SK-N-MC (cell line): ENCODE results near the gene ERH.

Experiments used
- DNase-seq: peaks from one replicate; pipeline ENCODE4 v3.0.0-alpha.2; 2011; ENCODE audit warnings: low read depth, low spot score
- H3K27ac ChIP-seq: fragments of 200-600 bp; sonication (generic); 2 replicates; pipeline ENCODE4 v1.5.1; 2016; ENCODE audit warnings: mixed run types
- H3K36me3 ChIP-seq: fragments of 200-600 bp; sonication (generic); 2 replicates; pipeline ENCODE4 v1.6.1; 2017; ENCODE audit warnings: antibody characterized with exemption, low read length, mixed read lengths; ENCODE audit not compliant: insufficient read depth
- H3K4me3 ChIP-seq: fragments of 200-600 bp; sonication (generic); 2 replicates; pipeline ENCODE4 v1.5.1; 2016
- H3K9ac ChIP-seq: fragments of 200-600 bp; sonication (generic); 2 replicates; pipeline ENCODE4 v1.8.0; 2017; ENCODE audit warnings: mixed run types, mixed read lengths; ENCODE audit not compliant: insufficient read length
- H3K9me3 ChIP-seq: fragments of 200-600 bp; sonication (generic); 2 replicates; pipeline ENCODE4 v1.6.1; 2017; ENCODE audit warnings: low read depth, mild to moderate bottlenecking, antibody characterized with exemption, low read length, moderate library complexity, mixed read lengths
- EZH2 ChIP-seq: fragments of 200-600 bp; sonication (generic); IDR thresholded peaks from one replicate; pipeline ENCODE4 v1.6.1; 2017; ENCODE audit warnings: antibody characterized with exemption
- FOXP2 ChIP-seq: optimal IDR thresholded peaks from 2 replicates; pipeline ENCODE3; 2011; ENCODE audit warnings: mild to moderate bottlenecking, moderate library complexity; ENCODE audit not compliant: insufficient read depth; ENCODE audit errors: extremely low read length, control extremely low read depth
- POLR2AphosphoS5 ChIP-seq: IDR thresholded peaks from 2 replicates; pipeline ENCODE4 v1.6.1; 2012; ENCODE audit warnings: mild to moderate bottlenecking, low read depth, low read length, borderline replicate concordance

The ERH gene

GRCh38 chr14:69349091-69349777 is 48.9 kb downstream of the ERH start:
- TF ChIP-seq FOXP2 (no peak), EZH2 (no peak), POLR2AphosphoS5 (no peak)
- H3K27ac ChIP-seq = no peak overlapping the region
- H3K4me3 ChIP-seq = no peak overlapping the region
- H3K9me3 ChIP-seq = no peaks in the 10 kb centered on the region
- no peaks in the 10 kb centered on the region for H3K36me3 ChIP-seq
- no peak for DNase-seq
- H3K9ac ChIP-seq = no peak overlapping the region

GRCh38 chr14:69346710-69347109 is 51.4 kb downstream of the ERH start:
- H3K27ac ChIP-seq = no peak overlapping the region
- no peaks in the 10 kb centered on the region for H3K9me3 ChIP-seq
- H3K4me3 ChIP-seq = no peak overlapping the region
- TF ChIP-seq FOXP2 = no peak
- TF ChIP-seq EZH2 = no peak
- TF ChIP-seq POLR2AphosphoS5 = no peak
- H3K36me3 ChIP-seq = no peaks in the 10 kb centered on the region
- DNase-seq = no peak
- no peak overlapping the region for H3K9ac ChIP-seq

- TF ChIP-seq FOXP2 (no peak), EZH2 (no peak), POLR2AphosphoS5 (no peak)
- Histone ChIP-seq H3K36me3 (no peaks in the 10 kb centered on the region), H3K4me3 (no peak overlapping the region), H3K27ac (no peak overlapping the region), H3K9me3 (no peaks in the 10 kb centered on the region), H3K9ac (no peak overlapping the region)
- no peak for DNase-seq
Observed at GRCh38 chr14:69345402-69345801, 52.7 kb downstream of the ERH start.

- H3K4me3 ChIP-seq = no peak overlapping the region
- no peaks in the 10 kb centered on the region for H3K9me3 ChIP-seq
- H3K27ac ChIP-seq = no peak overlapping the region
- no peak for DNase-seq
- no peak overlapping the region for H3K9ac ChIP-seq
- no peaks in the 10 kb centered on the region for H3K36me3 ChIP-seq
- no peak for TF ChIP-seq FOXP2
- TF ChIP-seq EZH2 = no peak
- no peak for TF ChIP-seq POLR2AphosphoS5
Observed at GRCh38 chr14:69344171-69344570, 53.9 kb downstream of the ERH start.

GRCh38 chr14:69342928-69343525 is 55.1 kb downstream of the ERH start:
- Histone ChIP-seq H3K27ac (no peak overlapping the region), H3K4me3 (no peak overlapping the region), H3K36me3 (no peaks in the 10 kb centered on the region), H3K9me3 (no peaks in the 10 kb centered on the region), H3K9ac (no peak overlapping the region)
- no peak for TF ChIP-seq POLR2AphosphoS5
- no peak for TF ChIP-seq EZH2
- no peak for TF ChIP-seq FOXP2
- no peak for DNase-seq

GRCh38 chr14:69339426-69339825 is 58.7 kb downstream of the ERH start:
- TF ChIP-seq FOXP2 (no peak), POLR2AphosphoS5 (no peak), EZH2 (no peak)
- H3K36me3 ChIP-seq = no peaks in the 10 kb centered on the region
- no peak overlapping the region for H3K9ac ChIP-seq
- no peak overlapping the region for H3K27ac ChIP-seq
- DNase-seq = no peak
- H3K4me3 ChIP-seq = no peak overlapping the region
- no peaks in the 10 kb centered on the region for H3K9me3 ChIP-seq

- no peak for TF ChIP-seq FOXP2
- TF ChIP-seq POLR2AphosphoS5 = no peak
- no peak for TF ChIP-seq EZH2
- Histone ChIP-seq H3K4me3 (no peak overlapping the region), H3K27ac (no peak overlapping the region), H3K9me3 (no peaks in the 10 kb centered on the region), H3K36me3 (no peaks in the 10 kb centered on the region), H3K9ac (no peak overlapping the region)
- DNase-seq = no peak
Observed at GRCh38 chr14:69337984-69338383, 60.1 kb downstream of the ERH start.

GRCh38 chr14:69335371-69335771 is 62.7 kb downstream of the ERH start:
- no peak overlapping the region for H3K4me3 ChIP-seq
- no peak overlapping the region for H3K27ac ChIP-seq
- TF ChIP-seq POLR2AphosphoS5 = no peak
- TF ChIP-seq EZH2 = no peak
- TF ChIP-seq FOXP2 = no peak
- no peaks in the 10 kb centered on the region for H3K36me3 ChIP-seq
- no peaks in the 10 kb centered on the region for H3K9me3 ChIP-seq
- no peak for DNase-seq
- no peak overlapping the region for H3K9ac ChIP-seq
